D341Med (cell line): ENCODE measurements around the gene HNRNPK.

Source experiments
- DNase-seq: peaks from one replicate; pipeline ENCODE4 v3.0.0; 2012; ENCODE audit warnings: low spot score

Gene HNRNPK

DNA sequence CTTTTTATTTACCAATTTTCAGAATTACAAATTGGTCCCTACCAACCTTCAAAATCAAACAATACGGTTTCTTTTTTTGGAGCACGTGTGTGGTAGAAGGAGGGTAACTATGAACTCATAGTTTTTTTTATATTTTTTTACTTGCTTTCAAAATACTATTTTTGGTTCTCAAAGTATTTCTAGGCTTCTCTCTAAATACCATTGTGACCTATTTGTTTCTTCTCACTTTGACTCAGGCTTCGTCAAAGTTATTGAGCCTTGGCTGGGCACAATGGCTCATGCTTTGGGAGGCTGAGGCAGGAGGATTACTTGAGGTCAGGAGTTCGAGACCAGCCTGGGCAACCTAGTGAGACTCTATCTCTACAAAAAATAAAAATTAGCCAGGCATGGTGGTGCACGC, 47.2 kb downstream of the HNRNPK start:
- DNase-seq, result no peak

DNA sequence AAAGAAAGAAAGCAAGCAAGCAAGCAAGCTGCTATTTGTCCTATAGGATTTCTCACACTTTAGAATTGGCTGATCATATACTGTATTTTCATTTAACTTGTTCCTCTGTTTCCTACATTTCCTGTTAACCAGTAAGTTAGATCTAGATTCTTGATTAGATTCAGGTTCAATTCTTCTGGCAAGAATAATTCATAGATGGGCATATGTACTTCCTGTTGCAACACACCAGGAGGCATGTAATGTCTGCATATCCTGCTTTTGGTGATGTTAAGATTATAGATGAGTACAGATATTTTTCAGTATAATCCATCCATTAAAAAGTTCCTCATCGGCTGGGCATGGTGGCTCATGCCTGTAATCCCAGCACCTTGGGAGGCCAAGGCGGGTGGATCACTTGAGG, 48.0 kb downstream of the HNRNPK start:
- no peak for DNase-seq

DNA sequence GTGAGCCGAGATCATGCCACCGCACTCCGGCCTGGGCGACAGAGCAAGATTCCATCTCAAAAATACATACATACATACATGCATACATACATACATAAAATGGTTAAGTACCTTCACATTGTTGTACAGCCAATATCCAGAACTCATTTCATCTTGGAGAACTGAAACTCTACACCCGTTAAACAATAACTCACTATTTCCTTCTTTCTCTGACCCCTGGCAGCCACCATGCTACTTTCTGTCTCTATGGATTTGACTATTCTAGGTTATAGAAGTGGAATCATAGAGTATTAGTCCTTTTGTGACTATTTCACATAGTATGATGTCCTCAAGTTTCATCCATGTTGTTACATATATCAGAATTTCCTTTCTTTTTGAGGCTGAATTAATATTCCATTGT, 49.1 kb downstream of the HNRNPK start:
- DNase-seq, result no peak

DNA sequence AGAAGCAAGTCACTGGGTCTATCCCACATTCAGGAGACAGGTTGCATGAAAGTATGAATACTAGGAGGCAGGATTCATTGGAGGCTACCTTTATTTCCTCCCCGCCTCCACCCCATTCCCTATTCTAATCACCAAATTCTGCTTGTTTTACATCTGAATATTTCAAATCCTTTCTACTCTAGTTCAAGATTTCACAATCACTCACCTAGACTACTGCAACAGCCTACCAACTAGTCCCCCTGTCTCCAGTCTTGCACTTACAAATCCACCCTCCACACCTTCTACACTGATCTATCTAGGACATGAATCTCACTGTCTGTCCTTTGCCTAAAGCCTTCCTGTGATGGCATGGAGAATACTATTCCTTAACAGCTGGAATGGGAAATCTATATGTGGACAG, 52.4 kb downstream of the HNRNPK start:
- no peak for DNase-seq

DNA sequence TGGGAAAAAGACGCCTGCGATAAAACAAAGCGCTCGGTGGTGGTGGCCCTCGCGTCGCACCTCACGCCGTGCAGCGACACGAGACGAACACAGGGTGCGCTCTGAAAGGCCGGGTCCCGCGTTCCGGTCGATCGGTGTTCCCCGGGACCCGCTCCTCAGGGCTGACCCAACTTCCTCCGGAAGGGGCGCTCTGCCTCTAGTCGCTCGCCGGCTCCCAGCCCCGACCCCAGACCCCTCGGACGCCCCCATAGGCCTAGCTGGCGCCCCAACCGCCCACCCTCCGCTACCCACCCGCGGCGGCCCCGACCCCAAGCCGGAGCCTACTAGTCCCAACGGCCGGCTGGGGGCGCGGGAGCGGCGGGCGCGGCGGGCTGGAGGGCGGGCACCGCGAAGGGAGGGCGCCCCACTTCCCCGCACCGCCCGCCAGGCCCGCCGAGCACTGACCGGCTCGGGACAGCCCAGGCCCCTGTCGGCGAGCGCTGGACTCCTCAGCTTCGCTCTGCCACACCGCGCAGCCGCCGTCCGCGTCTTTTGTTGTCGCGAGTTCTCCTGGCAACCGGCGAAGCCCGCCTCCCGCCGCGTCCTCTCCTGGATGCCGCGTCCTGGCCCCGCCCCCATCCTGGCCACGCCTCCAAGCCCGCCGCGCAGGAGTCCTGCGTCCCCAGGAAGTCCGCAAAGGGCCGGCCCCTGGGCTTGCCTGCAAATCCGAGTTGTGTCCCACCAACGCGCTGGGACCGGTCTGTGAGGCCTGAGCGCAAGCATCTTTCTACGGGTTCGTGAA, 58.9 kb downstream of the HNRNPK start, which contains the start of gene KIF27:
Gene KIF27, minus strand, starts transcription at position 506 of the 781 bp plus-strand sequence. CDS start 5,841 bp downstream, outside the sequence.
- DNase-seq, result peak; percentile 97

DNA sequence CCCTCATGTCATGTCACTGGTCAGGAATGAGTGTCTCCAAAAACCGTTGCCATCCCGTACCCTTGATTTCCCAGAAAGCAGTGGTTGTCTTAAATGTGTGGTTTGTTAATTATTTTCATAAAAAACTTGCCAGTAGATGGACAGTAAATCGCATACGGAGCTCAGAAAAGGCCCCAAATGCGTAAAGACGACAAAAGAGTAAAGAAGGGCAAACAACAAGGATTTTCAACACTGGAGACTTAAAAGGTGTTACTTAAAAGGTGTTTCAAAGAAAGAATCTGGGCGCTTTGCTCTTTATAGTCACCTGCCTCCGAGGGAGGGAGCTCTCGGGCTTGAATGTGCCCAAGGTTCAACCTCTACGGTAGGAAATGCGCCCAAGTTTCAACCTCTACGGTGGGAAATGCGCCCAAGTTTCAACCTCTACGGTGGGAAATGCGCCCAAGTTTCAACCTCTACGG, 59.5 kb downstream of the HNRNPK start:
- DNase-seq, result no peak

GRCh38 chr9:83919111-83919510, 60.9 kb downstream of the HNRNPK start:
- no peak for DNase-seq
